WTC11 (cell line): ENCODE data around the gene GALNT18. TPM values are rescaled to one million over a fixed set of nuclear protein-coding genes. Genes with fewer than 3 reads are reported as not detected.

Experiments used
- ATAC-seq: fragments of 200-7000 bp; cut with Tn5 transposase; 2 replicates; pipeline ENCODE4 v1.10.0; 2021; ENCODE audit warnings: mild to moderate bottlenecking, moderate library complexity
- CTCF ChIA-PET: fragments of 300-600 bp; sonication (Branson Sonifier 250); formaldehyde crosslinking; loops from one replicate; lab custom pipeline; 2021; ENCODE audit warnings: antibody characterized with exemption; lab: Charles Lee
- POLR2A ChIA-PET: fragments of 350-600 bp; sonication (Branson Sonifier 250); formaldehyde crosslinking; loops from one replicate; lab custom pipeline; 2021; ENCODE audit warnings: antibody characterized with exemption; lab: Charles Lee
- DNase-seq: peaks from one replicate; pipeline ENCODE4 v3.0.0; 2021; ENCODE audit warnings: low spot score
- H3K27ac Mint-ChIP-seq: 2 replicates; pipeline ENCODE4 v1.8.0; 2021; ENCODE audit warnings: mixed read lengths
- H3K27me3 Mint-ChIP-seq: 2 replicates; pipeline ENCODE4 v1.8.0; 2021; ENCODE audit warnings: low read depth, mild to moderate bottlenecking, moderate library complexity, mixed read lengths
- H3K36me3 Mint-ChIP-seq: 2 replicates; pipeline ENCODE4 v1.8.0; 2021; ENCODE audit warnings: mixed read lengths
- H3K4me1 Mint-ChIP-seq: 2 replicates; pipeline ENCODE4 v1.8.0; 2022; ENCODE audit warnings: mixed read lengths
- H3K4me3 Mint-ChIP-seq: 2 replicates; pipeline ENCODE4 v1.8.0; 2021; ENCODE audit warnings: mild to moderate bottlenecking, moderate library complexity, mixed read lengths
- H3K9me3 Mint-ChIP-seq: 2 replicates; pipeline ENCODE4 v1.8.0; 2021; ENCODE audit warnings: mixed read lengths
- AFF4 ChIP-seq: sonication (generic); formaldehyde crosslinking; IDR thresholded peaks from 2 replicates; pipeline ENCODE4 v1.8.1; 2023; ENCODE audit warnings: mild to moderate bottlenecking, missing genetic modification reagents, borderline replicate concordance
- ATF1 ChIP-seq: sonication (generic); formaldehyde crosslinking; IDR thresholded peaks from 2 replicates; pipeline ENCODE4 v1.8.1; 2023; ENCODE audit warnings: mild to moderate bottlenecking, moderate library complexity, missing genetic modification reagents
- CTCF ChIP-seq: fragments of 200-600 bp; IDR thresholded peaks from 2 replicates; pipeline ENCODE4 v1.8.0; 2022; ENCODE audit warnings: antibody characterized with exemption
- ESRRA ChIP-seq: sonication (generic); formaldehyde crosslinking; IDR thresholded peaks from 2 replicates; pipeline ENCODE4 v1.8.1; 2022; ENCODE audit warnings: mild to moderate bottlenecking, missing genetic modification reagents, borderline replicate concordance
- FOXJ3 ChIP-seq: sonication (generic); formaldehyde crosslinking; IDR thresholded peaks from 2 replicates; pipeline ENCODE4 v1.9.0; 2021; ENCODE audit warnings: missing genetic modification reagents, mild to moderate bottlenecking, borderline replicate concordance
- GRHL2 ChIP-seq: fragments of 250-450 bp; sonication (Bioruptor Pico); IDR thresholded peaks from 2 replicates; pipeline ENCODE4 v1.8.0; 2022; ENCODE audit warnings: mild to moderate bottlenecking, moderate library complexity; ENCODE audit not compliant: insufficient replicate concordance, severe bottlenecking
- JUN ChIP-seq: sonication (generic); formaldehyde crosslinking; IDR thresholded peaks from 2 replicates; pipeline ENCODE4 v1.8.0; 2023; ENCODE audit warnings: mild to moderate bottlenecking, missing genetic modification reagents
- MAX ChIP-seq: sonication (generic); formaldehyde crosslinking; IDR thresholded peaks from 2 replicates; pipeline ENCODE4 v1.8.0; 2022; ENCODE audit warnings: mild to moderate bottlenecking, missing genetic modification reagents
- MLX ChIP-seq: sonication (generic); formaldehyde crosslinking; IDR thresholded peaks from 2 replicates; pipeline ENCODE4 v1.8.1; 2023; ENCODE audit warnings: mild to moderate bottlenecking, missing genetic modification reagents, moderate library complexity
- NFE2L1 ChIP-seq: sonication (generic); formaldehyde crosslinking; IDR thresholded peaks from 2 replicates; pipeline ENCODE4 v1.8.1; 2023; ENCODE audit warnings: missing genetic modification reagents
- STAT6 ChIP-seq: sonication (generic); formaldehyde crosslinking; conservative IDR thresholded peaks from 2 replicates; pipeline ENCODE4 v1.8.1; 2023; ENCODE audit warnings: mild to moderate bottlenecking, low read depth, missing genetic modification reagents, moderate library complexity
- TCF7 ChIP-seq: sonication (generic); formaldehyde crosslinking; IDR thresholded peaks from 2 replicates; pipeline ENCODE4 v1.8.0; 2022; ENCODE audit warnings: mild to moderate bottlenecking, low read depth, missing genetic modification reagents, moderate library complexity
- ZNF317 ChIP-seq: sonication (generic); formaldehyde crosslinking; IDR thresholded peaks from 2 replicates; pipeline ENCODE4 v1.8.1; 2023; ENCODE audit warnings: low read depth, mild to moderate bottlenecking, moderate library complexity, missing genetic modification reagents, borderline replicate concordance
- total RNA-seq: library from RNA; stranded (reverse); gene quantifications from 3 replicates; pipeline ENCODE4 v1.2.3, GENCODE V29; 2021
- TF ChIP-seq, protein P1 (sequence below): sonication (generic); formaldehyde crosslinking; IDR thresholded peaks from 2 replicates; pipeline ENCODE4 v1.8.1; 2022; ENCODE audit warnings: mild to moderate bottlenecking, moderate library complexity, missing genetic modification reagents
- TF ChIP-seq, protein P2 (sequence below): sonication (generic); formaldehyde crosslinking; conservative IDR thresholded peaks from 2 replicates; pipeline ENCODE4 v1.8.1; 2022; ENCODE audit warnings: mild to moderate bottlenecking, missing genetic modification reagents
- TF ChIP-seq, protein P3 (sequence below): fragments of 250-450 bp; sonication (Bioruptor Pico); IDR thresholded peaks from 2 replicates; pipeline ENCODE4 v1.9.0; 2021; ENCODE audit warnings: mild to moderate bottlenecking, borderline replicate concordance

Gene GALNT18
- total RNA-seq, 1 experiment from 2014 or later: 5.0 TPM

DNA sequence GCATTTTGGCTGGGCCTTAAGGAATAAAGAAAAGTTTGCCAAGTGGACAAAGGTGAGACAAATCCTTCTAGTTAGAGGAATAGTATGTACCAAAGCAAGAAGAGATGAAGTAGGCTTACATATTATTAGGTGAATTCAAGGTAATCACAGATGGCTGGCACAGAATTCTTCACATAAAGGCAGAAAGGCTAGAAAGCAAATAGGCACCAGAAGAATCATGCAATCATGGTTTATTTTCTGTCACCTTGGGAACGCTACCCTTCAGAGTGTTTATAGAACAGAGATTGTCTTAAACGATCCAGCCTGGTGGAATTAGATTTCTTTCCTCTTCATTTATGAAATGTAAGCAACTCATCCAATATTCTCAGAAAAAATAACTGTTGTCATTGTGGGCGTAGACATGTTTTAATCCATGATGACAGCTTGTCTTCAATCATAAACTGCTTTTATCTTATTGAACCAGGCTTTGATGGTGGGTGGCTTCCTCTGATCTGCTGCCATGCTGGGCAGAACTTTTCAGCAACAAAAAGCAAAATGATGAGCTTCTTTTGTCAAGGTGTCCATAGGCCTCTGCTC, 219.8 kb downstream of the GALNT18 start (continued):
- TF ChIP-seq ESRRA (CRISPR knock-in tag): no peak
- TF ChIP-seq JUN (CRISPR knock-in tag): no peak
- TF ChIP-seq, protein P1, sequence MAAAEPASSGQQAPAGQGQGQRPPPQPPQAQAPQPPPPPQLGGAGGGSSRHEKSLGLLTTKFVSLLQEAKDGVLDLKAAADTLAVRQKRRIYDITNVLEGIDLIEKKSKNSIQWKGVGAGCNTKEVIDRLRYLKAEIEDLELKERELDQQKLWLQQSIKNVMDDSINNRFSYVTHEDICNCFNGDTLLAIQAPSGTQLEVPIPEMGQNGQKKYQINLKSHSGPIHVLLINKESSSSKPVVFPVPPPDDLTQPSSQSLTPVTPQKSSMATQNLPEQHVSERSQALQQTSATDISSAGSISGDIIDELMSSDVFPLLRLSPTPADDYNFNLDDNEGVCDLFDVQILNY: no peak
- no peak for TF ChIP-seq MAX (CRISPR knock-in tag)
- no peak for TF ChIP-seq ZNF317 (CRISPR knock-in tag)
- TF ChIP-seq NFE2L1 (CRISPR knock-in tag): no peak

- no peak overlapping the region for H3K4me3 Mint-ChIP-seq
- H3K27ac Mint-ChIP-seq: no peak overlapping the region
- peaks cover 19% of the 10 kb centered on the region for H3K4me1 Mint-ChIP-seq
- no peaks in the 10 kb centered on the region for H3K9me3 Mint-ChIP-seq
- CTCF ChIA-PET: interaction anchor here (0.8 to 1.7 kb wide), 3 partner anchors 120 to 387 kb away, joined by 3 to 8 read pairs (median 4); no protein-coding TSS in a partner anchor
- DNase-seq: peak; percentile 55
- H3K27me3 Mint-ChIP-seq: no peaks in the 10 kb centered on the region
- peak; percentile 80 for ATAC-seq
- no peaks in the 10 kb centered on the region for H3K36me3 Mint-ChIP-seq
- POLR2A ChIA-PET: no interaction called here
- TF ChIP-seq FOXJ3 (CRISPR knock-in tag) (no peak), CTCF (peak; percentile 44)
- TF ChIP-seq, all 79 proteins: peak for 1
These were observed 221.1 kb downstream of the GALNT18 start for GRCh38 chr11:11400635-11401232.

- no peaks in the 10 kb centered on the region for H3K36me3 Mint-ChIP-seq
- no peaks in the 10 kb centered on the region for H3K9me3 Mint-ChIP-seq
- ChIA-PET POLR2A (no interaction called here), CTCF (interaction anchor here (1.1 kb wide), 1 partner anchor 387 kb away, joined by 4 read pairs; no protein-coding TSS in a partner anchor)
- H3K4me1 Mint-ChIP-seq: peaks cover 19% of the 10 kb centered on the region
- H3K4me3 Mint-ChIP-seq: no peak overlapping the region
- H3K27ac Mint-ChIP-seq: no peak overlapping the region
- no peaks in the 10 kb centered on the region for H3K27me3 Mint-ChIP-seq
- no peak for ATAC-seq
- no peak for DNase-seq
- TF ChIP-seq STAT6 (no peak), ATF1 (CRISPR knock-in tag) (no peak), NFE2L1 (CRISPR knock-in tag) (no peak), AFF4 (CRISPR knock-in tag) (no peak), GRHL2 (no peak), MLX (CRISPR knock-in tag) (no peak), TCF7 (CRISPR knock-in tag) (no peak)
- TF ChIP-seq, protein P2, sequence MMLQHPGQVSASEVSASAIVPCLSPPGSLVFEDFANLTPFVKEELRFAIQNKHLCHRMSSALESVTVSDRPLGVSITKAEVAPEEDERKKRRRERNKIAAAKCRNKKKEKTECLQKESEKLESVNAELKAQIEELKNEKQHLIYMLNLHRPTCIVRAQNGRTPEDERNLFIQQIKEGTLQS (CRISPR knock-in tag): no peak
- TF ChIP-seq, protein P3, sequence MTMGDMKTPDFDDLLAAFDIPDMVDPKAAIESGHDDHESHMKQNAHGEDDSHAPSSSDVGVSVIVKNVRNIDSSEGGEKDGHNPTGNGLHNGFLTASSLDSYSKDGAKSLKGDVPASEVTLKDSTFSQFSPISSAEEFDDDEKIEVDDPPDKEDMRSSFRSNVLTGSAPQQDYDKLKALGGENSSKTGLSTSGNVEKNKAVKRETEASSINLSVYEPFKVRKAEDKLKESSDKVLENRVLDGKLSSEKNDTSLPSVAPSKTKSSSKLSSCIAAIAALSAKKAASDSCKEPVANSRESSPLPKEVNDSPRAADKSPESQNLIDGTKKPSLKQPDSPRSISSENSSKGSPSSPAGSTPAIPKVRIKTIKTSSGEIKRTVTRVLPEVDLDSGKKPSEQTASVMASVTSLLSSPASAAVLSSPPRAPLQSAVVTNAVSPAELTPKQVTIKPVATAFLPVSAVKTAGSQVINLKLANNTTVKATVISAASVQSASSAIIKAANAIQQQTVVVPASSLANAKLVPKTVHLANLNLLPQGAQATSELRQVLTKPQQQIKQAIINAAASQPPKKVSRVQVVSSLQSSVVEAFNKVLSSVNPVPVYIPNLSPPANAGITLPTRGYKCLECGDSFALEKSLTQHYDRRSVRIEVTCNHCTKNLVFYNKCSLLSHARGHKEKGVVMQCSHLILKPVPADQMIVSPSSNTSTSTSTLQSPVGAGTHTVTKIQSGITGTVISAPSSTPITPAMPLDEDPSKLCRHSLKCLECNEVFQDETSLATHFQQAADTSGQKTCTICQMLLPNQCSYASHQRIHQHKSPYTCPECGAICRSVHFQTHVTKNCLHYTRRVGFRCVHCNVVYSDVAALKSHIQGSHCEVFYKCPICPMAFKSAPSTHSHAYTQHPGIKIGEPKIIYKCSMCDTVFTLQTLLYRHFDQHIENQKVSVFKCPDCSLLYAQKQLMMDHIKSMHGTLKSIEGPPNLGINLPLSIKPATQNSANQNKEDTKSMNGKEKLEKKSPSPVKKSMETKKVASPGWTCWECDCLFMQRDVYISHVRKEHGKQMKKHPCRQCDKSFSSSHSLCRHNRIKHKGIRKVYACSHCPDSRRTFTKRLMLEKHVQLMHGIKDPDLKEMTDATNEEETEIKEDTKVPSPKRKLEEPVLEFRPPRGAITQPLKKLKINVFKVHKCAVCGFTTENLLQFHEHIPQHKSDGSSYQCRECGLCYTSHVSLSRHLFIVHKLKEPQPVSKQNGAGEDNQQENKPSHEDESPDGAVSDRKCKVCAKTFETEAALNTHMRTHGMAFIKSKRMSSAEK: no peak
These were observed 221.7 kb downstream of the GALNT18 start for GRCh38 chr11:11400121-11400520.
